HFFc6 (cell line): ENCODE data around the gene RBM47. TPM values are rescaled to one million over a fixed set of nuclear protein-coding genes. Genes with fewer than 3 reads are reported as not detected.

Source experiments
- DNase-seq: peaks from one replicate; pipeline ENCODE4 v3.0.0-alpha.2; 2018
- H3K27ac Mint-ChIP-seq: 2 replicates; pipeline ENCODE4 v1.8.0; 2020; ENCODE audit warnings: mild to moderate bottlenecking, mixed read lengths
- H3K27me3 Mint-ChIP-seq: 2 replicates; pipeline ENCODE4 v1.8.0; 2021; ENCODE audit warnings: mild to moderate bottlenecking, moderate library complexity, mixed read lengths; ENCODE audit not compliant: insufficient read depth
- H3K36me3 Mint-ChIP-seq: 2 replicates; pipeline ENCODE4 v1.8.0; 2021; ENCODE audit warnings: low read depth, mixed read lengths
- H3K4me1 Mint-ChIP-seq: 2 replicates; pipeline ENCODE4 v1.8.0; 2020; ENCODE audit warnings: low read depth, mixed read lengths
- H3K4me3 Mint-ChIP-seq: 2 replicates; pipeline ENCODE4 v1.8.0; 2020; ENCODE audit warnings: mild to moderate bottlenecking, moderate library complexity, mixed read lengths
- H3K9me3 Mint-ChIP-seq: 2 replicates; pipeline ENCODE4 v1.8.0; 2020; ENCODE audit warnings: mild to moderate bottlenecking, mixed read lengths
- CTCF ChIP-seq: fragments of 200-600 bp; sonication (generic); IDR thresholded peaks from 2 replicates; pipeline ENCODE4 v1.5.0; 2021; ENCODE audit warnings: antibody characterized with exemption, mild to moderate bottlenecking
- total RNA-seq, 6 experiments: library from RNA; stranded (reverse); fragmentation: NEBNext Ultra II Directional; extraction: Animal tissue kit (Norgen Biotek cat#: 25700); gene quantifications; 2 replicates in 1 of 6; 3 replicates in 5 of 6; pipeline ENCODE4 v1.2.3, GENCODE V29; 2021

RBM47 gene
- total RNA-seq, 6 experiments from 2014 or later = 0.95 to 1.5 (median 1.4) TPM

DNA sequence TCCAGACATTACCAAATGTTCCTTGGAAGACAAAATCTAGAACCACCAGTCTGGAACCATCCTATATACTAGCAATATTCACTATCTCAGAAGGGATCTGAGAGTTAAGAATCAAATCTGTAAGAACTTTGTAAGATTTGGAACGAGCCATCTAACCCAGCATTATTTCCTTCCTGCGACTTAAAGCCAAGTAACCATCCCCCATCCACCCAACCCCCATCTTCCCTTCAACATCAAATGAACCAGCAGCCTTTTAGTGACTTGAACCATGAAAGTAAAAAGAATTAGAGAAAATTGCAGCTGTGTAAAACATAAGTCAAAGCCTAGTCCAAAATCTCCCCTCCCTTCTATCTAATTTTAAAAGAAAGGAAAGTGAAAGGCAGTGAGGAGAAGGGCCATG is 15.6 kb downstream of the RBM47 start:
- Mint-ChIP-seq H3K9me3 (no peaks in the 10 kb centered on the region), H3K4me3 (no peak overlapping the region), H3K36me3 (no peaks in the 10 kb centered on the region), H3K27ac (no peak overlapping the region), H3K27me3 (peaks cover 2% of the 10 kb centered on the region), H3K4me1 (peaks cover 29% of the 10 kb centered on the region)
- TF ChIP-seq CTCF = no peak
- no peak for DNase-seq

DNA sequence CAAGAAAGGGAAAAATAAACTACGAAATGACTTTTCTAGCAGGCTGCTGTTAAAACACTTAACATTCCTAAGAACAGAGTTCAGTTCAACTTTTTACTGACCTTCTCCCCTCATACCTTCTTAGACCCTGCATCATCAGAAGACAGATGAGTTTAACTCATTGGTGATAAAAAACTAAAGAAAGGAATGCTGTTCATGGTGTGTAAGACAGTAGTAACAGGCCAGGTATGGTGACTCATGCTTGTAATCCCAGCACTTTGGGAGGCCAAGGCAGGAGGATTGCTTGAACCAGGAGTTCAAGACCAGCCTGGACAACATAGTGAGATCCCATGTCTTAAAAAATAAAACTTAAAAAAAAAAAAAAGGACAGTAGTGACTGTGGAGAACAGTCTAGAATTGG is 16.2 kb downstream of the RBM47 start:
- Mint-ChIP-seq H3K27me3 (peaks cover 2% of the 10 kb centered on the region), H3K27ac (peak overlapping the region; percentile 54), H3K36me3 (no peaks in the 10 kb centered on the region), H3K4me1 (peaks cover 31% of the 10 kb centered on the region), H3K9me3 (no peaks in the 10 kb centered on the region), H3K4me3 (no peak overlapping the region)
- TF ChIP-seq CTCF = no peak
- peak; percentile 58 for DNase-seq

DNA sequence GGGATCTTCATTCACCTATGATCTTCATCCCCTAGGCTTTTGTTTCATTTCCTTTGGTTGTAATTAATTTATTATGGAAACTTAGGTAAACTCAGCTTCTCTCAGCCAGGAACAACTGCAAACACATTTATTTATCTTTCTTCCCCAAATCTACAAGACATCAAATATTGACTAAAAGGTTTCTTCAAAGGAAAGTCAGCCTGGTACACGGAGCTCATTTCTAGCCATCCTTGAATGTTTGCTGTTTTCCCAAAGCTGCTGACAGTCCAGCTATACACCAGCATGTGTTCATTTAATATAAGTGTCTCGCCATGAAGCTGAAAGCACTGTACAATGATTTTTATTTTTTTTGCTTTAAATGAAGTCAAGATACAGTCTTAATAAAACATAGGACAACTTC is 16.8 kb downstream of the RBM47 start:
- Mint-ChIP-seq H3K4me1 (peaks cover 34% of the 10 kb centered on the region), H3K4me3 (no peak overlapping the region), H3K36me3 (no peaks in the 10 kb centered on the region), H3K27me3 (no peaks in the 10 kb centered on the region; the same call in none of the 2 replicates), H3K27ac (peak overlapping the region; percentile 54; the same call in 1 of the 2 replicates), H3K9me3 (no peaks in the 10 kb centered on the region)
- DNase-seq = no peak
- TF ChIP-seq CTCF = no peak

DNA sequence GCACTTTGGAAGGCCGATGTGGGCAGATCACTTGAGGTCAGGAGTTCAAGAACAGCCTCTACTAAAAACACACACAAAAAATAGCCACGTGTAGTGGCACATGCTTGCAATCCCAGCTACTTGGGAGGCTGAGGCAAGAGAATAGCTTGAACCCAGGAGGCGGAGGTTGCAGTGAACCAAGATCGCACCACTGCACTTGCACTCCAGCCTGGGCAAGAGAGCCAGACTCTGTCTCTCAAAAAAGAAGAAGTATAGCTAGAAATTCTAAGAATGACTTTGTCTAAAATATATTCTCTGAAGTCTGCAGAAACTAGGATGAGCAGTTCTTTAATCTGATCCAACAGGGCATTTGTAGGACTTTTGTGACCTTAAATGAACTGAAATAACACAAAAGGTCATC is 17.4 kb downstream of the RBM47 start:
- no peak for TF ChIP-seq CTCF
- Mint-ChIP-seq H3K4me1 (peaks cover 37% of the 10 kb centered on the region), H3K4me3 (no peak overlapping the region), H3K9me3 (no peaks in the 10 kb centered on the region), H3K27me3 (no peaks in the 10 kb centered on the region; the same call in 1 of the 2 replicates), H3K27ac (no peak overlapping the region), H3K36me3 (no peaks in the 10 kb centered on the region)
- DNase-seq = no peak

- H3K27ac Mint-ChIP-seq = no peak overlapping the region
- H3K27me3 Mint-ChIP-seq = no peaks in the 10 kb centered on the region; the same call in 1 of the 2 replicates
- no peak overlapping the region for H3K4me3 Mint-ChIP-seq
- H3K4me1 Mint-ChIP-seq = peaks cover 41% of the 10 kb centered on the region
- H3K9me3 Mint-ChIP-seq = no peaks in the 10 kb centered on the region
- TF ChIP-seq CTCF = no peak
- no peak for DNase-seq
- H3K36me3 Mint-ChIP-seq = no peaks in the 10 kb centered on the region
Observed at GRCh38 chr4:40608628-40609027, 21.0 kb downstream of the RBM47 start.

GRCh38 chr4:40607221-40607620 is 22.4 kb downstream of the RBM47 start:
- no peaks in the 10 kb centered on the region for H3K36me3 Mint-ChIP-seq
- H3K27me3 Mint-ChIP-seq = no peaks in the 10 kb centered on the region; the same call in none of the 2 replicates
- H3K4me3 Mint-ChIP-seq = no peak overlapping the region
- H3K4me1 Mint-ChIP-seq = peaks cover 30% of the 10 kb centered on the region
- H3K27ac Mint-ChIP-seq = no peak overlapping the region
- no peak for TF ChIP-seq CTCF
- no peaks in the 10 kb centered on the region for H3K9me3 Mint-ChIP-seq
- DNase-seq = no peak
